ENCODE data around the gene ADH6. TPM values are rescaled to one million over a fixed set of nuclear protein-coding genes. Genes with fewer than 3 reads are reported as not detected.

ADH6 gene
- total and polyA plus RNA-seq, 8 donors = 0.04 to 2.2 (median 0.47) TPM

GRCh38 chr4:99207069-99207743, 11.8 kb downstream of the ADH6 start:
- H3K36me3 ChIP-seq = no peaks in the 10 kb centered on the region
- H3K27me3 ChIP-seq = no peaks in the 10 kb centered on the region
- intact Hi-C loops (cut with DNase I) = no loop called here
- ATAC-seq (no peak), FAIRE-seq (no peak), DNase-seq (no peak)
- H3K4me1 ChIP-seq = peaks cover 0 to 15% (median 9%) of the 10 kb centered on the region in 3 donors
- no peak for TF ChIP-seq CTCF (IDR thresholded peaks at IDR 0.05)
- H3K9me3 ChIP-seq = no peaks in the 10 kb centered on the region
- no peak overlapping the region for H3K4me3 ChIP-seq
- WGBS, 2 donors = 80 to 93% methylated on average over 4 of the region's 4 CpGs
- no peak overlapping the region for H3K27ac ChIP-seq

- Histone ChIP-seq H3K27me3 (no peaks in the 10 kb centered on the region), H3K4me3 (no peak overlapping the region), H3K4me1 (peaks cover 0 to 15% (median 9%) of the 10 kb centered on the region in 3 donors), H3K36me3 (no peaks in the 10 kb centered on the region), H3K9me3 (no peaks in the 10 kb centered on the region), H3K27ac (no peak overlapping the region)
- intact Hi-C loops (cut with DNase I) = no loop called here
- FAIRE-seq = no peak
- WGBS, 2 donors = 83 to 93% methylated on average over 5 of the region's 5 CpGs
- no peak for DNase-seq
- TF ChIP-seq CTCF (IDR thresholded peaks at IDR 0.05) = no peak
- peak in 2 of 4 donors; percentile 30 to 38 for ATAC-seq
These were observed 13.7 kb downstream of the ADH6 start for GRCh38 chr4:99205153-99205979.

- H3K9me3 ChIP-seq = no peaks in the 10 kb centered on the region
- 85 to 88% methylated on average over 5 of the region's 5 CpGs for WGBS, 2 donors
- TF ChIP-seq CTCF (IDR thresholded peaks at IDR 0.05) = no peak
- no peak overlapping the region for H3K27ac ChIP-seq
- no peak overlapping the region for H3K4me3 ChIP-seq
- H3K27me3 ChIP-seq = no peaks in the 10 kb centered on the region
- intact Hi-C loops (cut with DNase I) = no loop called here
- ATAC-seq = peak in 2 of 4 donors; percentile 52 to 61
- H3K4me1 ChIP-seq = peaks cover 0 to under 1% (median 0%) of the 10 kb centered on the region in 3 donors
- no peak for DNase-seq
- H3K36me3 ChIP-seq = no peaks in the 10 kb centered on the region
- no peak for FAIRE-seq
These were observed 16.5 kb downstream of the ADH6 start for GRCh38 chr4:99202536-99202935.

DNA sequence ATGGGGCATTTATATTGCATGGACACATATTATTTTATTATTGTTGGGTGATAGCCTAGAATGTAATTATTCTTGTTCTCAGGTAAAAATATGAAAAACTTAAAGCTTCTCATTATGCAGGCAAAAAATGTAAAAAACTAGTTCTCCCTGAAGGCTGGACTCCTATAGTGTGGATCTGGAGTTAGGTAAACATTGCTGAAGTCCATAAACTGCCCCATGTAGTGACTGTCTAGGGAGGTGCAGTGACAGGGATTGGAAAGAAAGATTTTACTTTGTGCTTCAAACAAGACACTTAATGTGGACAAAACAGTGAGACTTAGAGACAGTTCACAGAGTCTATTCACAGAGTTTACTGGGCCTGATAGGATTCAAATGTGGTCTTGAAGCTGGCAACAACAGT, 17.0 kb downstream of the ADH6 start:
- Histone ChIP-seq H3K27ac (no peak overlapping the region), H3K27me3 (no peaks in the 10 kb centered on the region), H3K4me1 (no peaks in the 10 kb centered on the region), H3K9me3 (no peaks in the 10 kb centered on the region), H3K4me3 (no peak overlapping the region), H3K36me3 (no peaks in the 10 kb centered on the region)
- ATAC-seq (peak in 1 of 4 donors; percentile 14), FAIRE-seq (no peak), DNase-seq (no peak)
- no peak for TF ChIP-seq CTCF (IDR thresholded peaks at IDR 0.05)
- intact Hi-C loops (cut with DNase I) = no loop called here

- Histone ChIP-seq H3K27ac (no peak overlapping the region), H3K9me3 (no peaks in the 10 kb centered on the region)
These were observed 17.4 kb downstream of the ADH6 start for GRCh38 chr4:99201690-99202089.

More at GRCh38 chr4:99201690-99202089, 17.4 kb downstream of the ADH6 start:
- FAIRE-seq (peak; percentile 54), DNase-seq (no peak), ATAC-seq (peak in 3 of 4 donors; percentile 66 to 72 (median 67))
- TF ChIP-seq CTCF (IDR thresholded peaks at IDR 0.05) = no peak
- Histone ChIP-seq H3K27me3 (no peaks in the 10 kb centered on the region), H3K36me3 (no peaks in the 10 kb centered on the region), H3K4me1 (no peaks in the 10 kb centered on the region), H3K4me3 (no peak overlapping the region)
- intact Hi-C loops (cut with DNase I) = no loop called here
- WGBS, 2 donors = 33 to 49% methylated on average over 3 of the region's 3 CpGs

Measured in pancreas (tissue), 10 donors.